ENCODE measurements around the gene HDAC5.
"Not testable (repeated sequence)": the region's sequence is repeated elsewhere in the genome, so short reads cannot be mapped to it uniquely, and the experiment has no call there.

HDAC5 gene

GRCh38 chr17:44110823-44111633, 12.4 kb downstream of the HDAC5 start:
- peak; percentile 91 for DNase-seq

GRCh38 chr17:44110011-44110686, 13.3 kb downstream of the HDAC5 start:
- no peak for DNase-seq

GRCh38 chr17:44109312-44109630, 14.2 kb downstream of the HDAC5 start:
- DNase-seq = no peak

- no peak for DNase-seq
These were observed 14.8 kb downstream of the HDAC5 start for GRCh38 chr17:44108440-44109311.

GRCh38 chr17:44106801-44107200, 16.6 kb downstream of the HDAC5 start:
- DNase-seq = no peak

- DNase-seq = no peak
These were observed 17.5 kb downstream of the HDAC5 start for GRCh38 chr17:44105941-44106340.

GRCh38 chr17:44105483-44105882, 18.0 kb downstream of the HDAC5 start:
- no peak for DNase-seq

GRCh38 chr17:44102849-44103622, 20.4 kb downstream of the HDAC5 start:
- DNase-seq = no peak

GRCh38 chr17:44101858-44102257, 21.6 kb downstream of the HDAC5 start:
- not testable (repeated sequence) for DNase-seq

- DNase-seq = no peak
These were observed 26.1 kb downstream of the HDAC5 start for GRCh38 chr17:44097110-44097958.

GRCh38 chr17:44095647-44096496, 27.6 kb downstream of the HDAC5 start:
- DNase-seq = peak; percentile 79

- no peak for DNase-seq
These were observed 28.1 kb downstream of the HDAC5 start for GRCh38 chr17:44095388-44095646.

GRCh38 chr17:44094701-44095387, 28.6 kb downstream of the HDAC5 start:
- DNase-seq = no peak

- no peak for DNase-seq
These were observed 30.1 kb downstream of the HDAC5 start for GRCh38 chr17:44093231-44093900.

GRCh38 chr17:44092051-44092450, 31.4 kb downstream of the HDAC5 start:
- no peak for DNase-seq

GRCh38 chr17:44091200-44091997, 32.0 kb downstream of the HDAC5 start:
- DNase-seq = no peak

GRCh38 chr17:44088254-44088653, 35.2 kb downstream of the HDAC5 start:
- no peak for DNase-seq

- DNase-seq = no peak
These were observed 36.1 kb downstream of the HDAC5 start for GRCh38 chr17:44087319-44087718.

All from NCI-H510A treated with DMSO at 0.1 percent for 48 hours (cell line).